Measurements from ENCODE around the gene MAFG.

GRCh38 chr17:81911277-81911961, 16.1 kb downstream of the MAFG start, which contains the start of gene PCYT2:
- TF ChIP-seq YY1 (IDR thresholded peaks at IDR 0.05; ENCODE audit: insufficient read depth, insufficient read length) = no peak
- no peak for TF ChIP-seq ZNF274 (IDR thresholded peaks at IDR 0.05; ENCODE audit: low read depth, low read length)

All from NT2/D1 (cell line).